ENCODE results near the gene DDX56.
"Not testable (repeated sequence)": the region's sequence is repeated elsewhere in the genome, so short reads cannot be mapped to it uniquely, and the experiment has no call there.

Gene DDX56

DNA sequence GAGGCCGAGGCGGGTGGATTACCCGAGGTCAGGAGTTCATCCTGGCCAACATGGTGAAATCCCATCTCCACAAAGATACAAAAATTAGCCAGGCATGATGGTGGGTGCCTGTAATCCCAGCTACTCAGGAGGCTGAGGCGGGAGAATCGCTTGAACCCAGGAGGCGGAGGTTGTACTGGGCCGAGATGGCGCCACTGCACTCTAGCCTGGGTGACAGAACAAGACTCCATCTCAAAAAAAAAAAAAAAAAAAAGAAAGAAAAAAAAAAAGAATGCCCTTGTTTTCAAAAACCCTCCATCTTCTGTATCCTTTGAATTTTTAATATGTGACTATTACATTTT is 11.1 kb downstream of the DDX56 start:
- not testable (repeated sequence) for DNase-seq; H3K9me3 Mint-ChIP-seq; H3K27me3 Mint-ChIP-seq; H3K4me3 Mint-ChIP-seq; ATAC-seq (replicated peaks)
- H3K4me1 Mint-ChIP-seq = peaks cover 11 to 15% of the 10 kb centered on the region in 2 donors
- H3K36me3 Mint-ChIP-seq = peaks cover 20 to 31% of the 10 kb centered on the region in 2 donors
- peak overlapping the region; percentile 59 for H3K27ac Mint-ChIP-seq

DNA sequence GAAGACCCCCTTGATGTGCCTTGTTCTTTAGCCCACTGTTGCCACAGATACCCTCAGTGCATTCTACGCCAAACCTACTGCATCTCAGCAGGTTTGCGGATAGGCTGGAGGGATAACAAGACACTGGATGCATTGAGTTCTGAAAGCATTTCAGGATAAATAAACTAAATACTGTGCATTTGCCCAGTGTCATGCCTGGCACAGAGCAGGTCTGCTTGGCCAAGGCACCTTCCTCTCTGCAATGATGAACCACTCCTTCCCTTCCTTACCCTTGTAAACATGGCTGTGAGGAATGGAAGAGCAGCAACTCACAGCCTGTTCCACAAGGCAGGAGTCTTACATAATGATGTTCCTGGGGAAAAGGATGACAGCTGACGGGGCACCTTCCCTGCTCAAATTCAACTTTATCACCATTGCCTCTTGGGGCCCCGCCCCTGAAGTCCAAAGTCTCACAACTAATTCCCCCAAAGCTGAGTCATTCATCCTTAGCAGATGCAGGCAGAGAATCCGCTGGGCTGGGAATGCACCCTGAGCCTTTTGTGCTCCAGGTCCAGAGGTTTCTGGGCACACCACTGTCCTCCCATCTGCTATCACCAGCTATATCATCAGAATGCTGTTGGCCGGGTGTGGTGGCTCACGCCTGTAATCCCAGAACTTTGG is 11.6 kb downstream of the DDX56 start:
- ATAC-seq (replicated peaks) = no peak
- no peak overlapping the region for H3K4me3 Mint-ChIP-seq
- H3K9me3 Mint-ChIP-seq = no peaks in the 10 kb centered on the region
- H3K27ac Mint-ChIP-seq = peak overlapping the region; percentile 59
- DNase-seq = no peak
- H3K27me3 Mint-ChIP-seq = no peaks in the 10 kb centered on the region
- H3K4me1 Mint-ChIP-seq = peaks cover 8 to 13% of the 10 kb centered on the region in 2 donors
- peaks cover 16 to 26% of the 10 kb centered on the region in 2 donors for H3K36me3 Mint-ChIP-seq

DNA sequence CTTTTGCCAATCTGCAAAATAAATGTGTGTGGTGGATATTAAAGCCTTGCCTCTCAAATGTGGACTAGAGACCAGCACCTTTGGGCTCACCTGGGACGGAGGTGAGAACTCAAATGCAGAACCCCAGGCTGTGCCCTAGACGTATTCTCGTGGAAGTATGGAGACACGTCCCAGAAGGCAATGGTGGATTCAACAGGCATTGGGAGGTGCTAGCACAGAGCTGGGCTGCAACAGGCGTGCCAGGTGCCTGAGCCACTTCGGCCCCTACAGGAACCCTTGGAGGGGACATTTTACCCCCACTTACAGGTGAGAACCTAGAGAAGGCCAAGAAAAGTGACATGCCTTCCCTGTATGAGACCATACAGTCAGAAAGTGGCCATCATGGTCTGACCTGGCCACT is 12.2 kb downstream of the DDX56 start:
- no peaks in the 10 kb centered on the region for H3K27me3 Mint-ChIP-seq
- peaks cover 14 to 25% of the 10 kb centered on the region in 2 donors for H3K36me3 Mint-ChIP-seq
- no peak for ATAC-seq (replicated peaks)
- H3K4me3 Mint-ChIP-seq = no peak overlapping the region
- no peaks in the 10 kb centered on the region for H3K9me3 Mint-ChIP-seq
- peaks cover 8 to 11% of the 10 kb centered on the region in 2 donors for H3K4me1 Mint-ChIP-seq
- no peak overlapping the region for H3K27ac Mint-ChIP-seq
- DNase-seq = no peak

DNA sequence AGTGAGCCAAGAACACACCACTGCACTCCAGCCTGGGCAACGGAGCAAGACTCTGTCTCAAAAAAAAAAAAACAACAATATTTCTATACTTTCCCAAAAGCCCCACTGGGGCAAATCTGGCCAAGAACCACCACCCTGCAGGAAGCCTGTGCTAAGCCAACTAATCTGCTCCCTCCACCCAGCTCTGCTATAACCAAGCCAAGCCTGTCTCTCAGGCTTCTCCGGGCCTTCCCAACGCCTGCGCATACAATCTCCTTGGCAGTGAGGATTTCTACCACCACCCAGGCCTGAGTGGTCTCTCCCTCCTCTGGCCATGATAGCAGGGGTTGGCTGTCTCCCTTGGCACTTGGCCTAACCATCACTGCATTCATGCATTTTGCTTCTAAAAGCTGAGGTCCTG is 14.2 kb downstream of the DDX56 start:
- Mint-ChIP-seq H3K9me3 (no peaks in the 10 kb centered on the region), H3K27ac (no peak overlapping the region), H3K36me3 (peaks cover 4 to 12% of the 10 kb centered on the region in 2 donors), H3K4me3 (no peak overlapping the region), H3K4me1 (peaks cover 2 to 5% of the 10 kb centered on the region in 2 donors), H3K27me3 (no peaks in the 10 kb centered on the region)
- no peak for ATAC-seq (replicated peaks)
- no peak for DNase-seq

DNA sequence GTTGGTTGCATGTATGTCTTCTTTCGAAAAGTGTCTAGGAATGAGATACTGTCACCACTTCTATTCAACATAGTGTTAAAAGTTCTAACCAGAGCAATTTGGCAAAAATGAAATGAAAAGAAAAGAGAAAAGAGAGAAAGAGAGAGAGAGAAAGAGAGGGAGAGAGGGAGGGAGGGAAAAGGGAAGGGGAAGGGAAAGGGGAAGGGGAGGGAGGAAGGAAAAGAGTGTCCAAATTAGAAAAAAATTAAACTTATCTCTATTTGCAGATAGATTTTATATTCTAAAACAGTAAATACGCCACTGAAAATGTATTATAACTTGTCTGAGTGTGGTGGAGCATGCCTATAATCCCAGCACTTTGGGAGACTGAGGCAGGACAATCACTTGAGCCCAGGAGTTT is 16.2 kb downstream of the DDX56 start:
- DNase-seq = no peak
- Mint-ChIP-seq H3K4me1 (peaks cover 2 to 5% of the 10 kb centered on the region in 2 donors), H3K4me3 (no peak overlapping the region), H3K36me3 (no peaks in the 10 kb centered on the region), H3K27me3 (peaks cover 1 to 7% of the 10 kb centered on the region in 2 donors), H3K27ac (no peak overlapping the region), H3K9me3 (no peaks in the 10 kb centered on the region)
- no peak for ATAC-seq (replicated peaks)

DNA sequence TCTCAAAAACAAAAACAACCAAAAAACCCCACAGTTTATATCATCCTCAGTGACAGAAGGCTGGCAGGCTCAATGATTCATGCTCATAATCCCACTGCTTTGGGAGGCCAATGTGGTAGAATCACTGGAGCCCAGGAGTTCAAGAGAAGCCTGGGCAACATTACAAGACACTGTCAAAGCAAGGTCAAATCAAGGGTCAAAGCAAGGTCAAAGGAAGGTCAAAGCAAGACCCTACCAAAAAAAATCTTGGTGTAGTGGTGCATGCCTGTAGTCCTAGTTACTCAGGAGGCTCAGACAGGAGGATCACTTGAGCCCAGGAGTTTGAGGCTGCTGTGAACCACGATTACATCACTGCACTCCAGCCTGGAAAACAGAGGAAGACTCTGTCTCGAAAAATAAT is 18.4 kb downstream of the DDX56 start:
- H3K9me3 Mint-ChIP-seq = no peaks in the 10 kb centered on the region
- no peak overlapping the region for H3K4me3 Mint-ChIP-seq
- H3K36me3 Mint-ChIP-seq = no peaks in the 10 kb centered on the region
- H3K4me1 Mint-ChIP-seq = peaks cover 2 to 5% of the 10 kb centered on the region in 2 donors
- ATAC-seq (replicated peaks) = no peak
- peaks cover 7 to 17% of the 10 kb centered on the region in 2 donors for H3K27me3 Mint-ChIP-seq
- H3K27ac Mint-ChIP-seq = peak overlapping the region; percentile 6
- DNase-seq = no peak

DNA sequence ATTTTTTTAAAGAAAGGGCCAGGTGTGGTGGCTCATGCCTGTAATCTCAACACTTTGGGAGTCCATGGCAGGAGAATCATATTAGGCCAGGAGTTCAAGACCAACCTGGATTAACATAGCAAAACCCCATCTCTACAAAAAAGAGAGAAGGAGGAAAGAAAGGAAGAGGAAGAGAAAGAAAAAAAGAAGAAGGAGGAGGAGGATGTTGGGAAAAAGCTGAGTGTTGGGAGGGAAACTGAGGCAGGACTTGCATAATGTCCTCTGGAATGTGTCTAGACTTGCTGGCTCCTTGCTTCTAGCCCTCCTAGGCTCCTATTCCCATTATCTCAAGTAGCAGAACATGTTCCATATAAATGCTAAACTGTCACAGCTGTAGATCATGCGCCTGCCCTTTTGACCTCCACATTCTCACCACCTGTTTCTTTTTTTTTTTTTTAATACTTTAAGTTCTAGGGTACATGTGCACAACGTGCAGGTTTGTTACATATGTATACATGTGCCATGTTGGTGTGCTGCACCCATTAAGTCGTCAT is 21.2 kb downstream of the DDX56 start:
- not testable (repeated sequence) for H3K4me1 Mint-ChIP-seq; H3K36me3 Mint-ChIP-seq; DNase-seq; ATAC-seq (replicated peaks); H3K27ac Mint-ChIP-seq; H3K9me3 Mint-ChIP-seq; H3K4me3 Mint-ChIP-seq
- peaks cover 9 to 24% of the 10 kb centered on the region in 2 donors for H3K27me3 Mint-ChIP-seq

DNA sequence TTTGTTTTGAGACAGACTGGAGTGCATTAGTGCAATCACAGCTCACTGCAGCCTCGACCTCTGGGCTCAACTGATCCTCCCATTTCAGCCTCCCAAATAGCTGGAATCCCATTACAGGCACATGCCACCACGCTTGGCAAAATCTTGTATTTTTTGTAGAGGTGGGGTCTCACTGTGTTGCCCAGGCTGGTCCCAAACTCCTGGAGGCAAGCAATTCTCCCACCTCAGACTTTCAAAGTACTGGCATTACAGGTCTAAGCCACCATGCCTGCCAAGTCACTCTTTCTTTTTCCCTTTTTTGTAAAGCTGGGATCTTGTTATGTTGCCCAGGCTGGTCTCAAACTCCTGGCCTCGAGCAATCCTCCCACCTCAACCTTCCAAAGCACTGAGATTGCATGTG is 24.3 kb downstream of the DDX56 start:
- no peaks in the 10 kb centered on the region for H3K36me3 Mint-ChIP-seq
- ATAC-seq (replicated peaks) (no peak), DNase-seq (no peak)
- no peak overlapping the region for H3K27ac Mint-ChIP-seq
- no peak overlapping the region for H3K4me3 Mint-ChIP-seq
- peaks cover 21 to 36% of the 10 kb centered on the region in 2 donors for H3K27me3 Mint-ChIP-seq
- H3K9me3 Mint-ChIP-seq = no peaks in the 10 kb centered on the region
- no peaks in the 10 kb centered on the region for H3K4me1 Mint-ChIP-seq

DNA sequence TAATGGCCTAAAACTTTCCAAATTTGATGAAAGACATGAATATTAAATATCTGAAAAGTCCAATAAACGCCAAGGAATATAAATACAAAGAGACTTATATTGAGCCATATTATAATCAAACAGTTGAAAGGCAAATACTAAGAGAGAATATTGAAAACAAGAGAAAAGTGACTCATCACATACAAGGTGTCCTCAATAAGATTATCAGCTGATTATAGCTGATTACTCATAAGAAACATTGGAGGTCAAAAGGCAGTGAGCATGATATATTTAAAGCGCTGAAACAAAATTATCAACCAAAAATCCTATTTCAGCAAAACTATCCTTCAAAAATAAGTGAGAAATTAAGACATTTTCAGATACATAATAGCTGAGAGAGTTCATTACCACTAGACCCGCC is 24.8 kb downstream of the DDX56 start:
- Mint-ChIP-seq H3K4me3 (no peak overlapping the region), H3K27ac (no peak overlapping the region), H3K27me3 (peaks cover 21 to 36% of the 10 kb centered on the region in 2 donors), H3K36me3 (no peaks in the 10 kb centered on the region), H3K4me1 (no peaks in the 10 kb centered on the region), H3K9me3 (no peaks in the 10 kb centered on the region)
- DNase-seq = no peak
- no peak for ATAC-seq (replicated peaks)

DNA sequence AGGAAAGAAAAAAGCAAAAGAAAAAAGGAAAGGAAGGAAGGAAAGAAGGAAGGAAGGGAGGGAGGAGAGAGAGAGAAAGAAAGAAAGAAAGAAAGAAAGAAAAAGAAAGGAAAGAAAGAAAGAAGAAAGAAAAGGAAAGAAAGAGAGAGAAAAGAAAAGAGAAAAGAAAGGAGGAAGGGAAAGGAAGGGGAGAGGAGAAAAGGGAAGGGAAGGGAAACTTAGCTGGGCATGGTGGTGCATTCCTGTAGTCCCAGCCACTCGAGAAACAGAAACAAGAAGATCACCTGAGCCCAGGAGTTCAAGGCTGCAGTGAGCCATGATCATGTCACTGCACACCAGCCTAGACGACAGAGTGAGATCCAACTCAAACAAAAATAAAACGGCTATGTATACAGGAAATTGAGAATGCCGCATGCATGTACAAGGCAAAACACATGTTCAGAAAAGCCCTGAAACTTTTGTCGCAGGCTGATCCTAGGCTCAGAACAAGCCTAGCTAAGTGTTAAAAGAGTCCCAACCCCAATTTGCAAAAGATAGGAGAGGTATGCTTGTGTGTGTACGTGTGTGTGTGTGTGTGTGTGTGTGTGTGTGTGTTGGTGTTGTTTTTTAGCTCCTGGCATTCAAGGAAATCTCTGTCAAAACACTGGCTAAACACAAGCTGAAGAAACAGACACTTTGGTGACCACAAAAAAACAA is 26.0 kb downstream of the DDX56 start:
- H3K4me3 Mint-ChIP-seq = no peak overlapping the region
- H3K27ac Mint-ChIP-seq = no peak overlapping the region
- peaks cover 24 to 31% of the 10 kb centered on the region in 2 donors for H3K27me3 Mint-ChIP-seq
- DNase-seq (no peak), ATAC-seq (replicated peaks) (no peak)
- H3K36me3 Mint-ChIP-seq = no peaks in the 10 kb centered on the region
- H3K4me1 Mint-ChIP-seq = no peaks in the 10 kb centered on the region
- no peaks in the 10 kb centered on the region for H3K9me3 Mint-ChIP-seq

DNA sequence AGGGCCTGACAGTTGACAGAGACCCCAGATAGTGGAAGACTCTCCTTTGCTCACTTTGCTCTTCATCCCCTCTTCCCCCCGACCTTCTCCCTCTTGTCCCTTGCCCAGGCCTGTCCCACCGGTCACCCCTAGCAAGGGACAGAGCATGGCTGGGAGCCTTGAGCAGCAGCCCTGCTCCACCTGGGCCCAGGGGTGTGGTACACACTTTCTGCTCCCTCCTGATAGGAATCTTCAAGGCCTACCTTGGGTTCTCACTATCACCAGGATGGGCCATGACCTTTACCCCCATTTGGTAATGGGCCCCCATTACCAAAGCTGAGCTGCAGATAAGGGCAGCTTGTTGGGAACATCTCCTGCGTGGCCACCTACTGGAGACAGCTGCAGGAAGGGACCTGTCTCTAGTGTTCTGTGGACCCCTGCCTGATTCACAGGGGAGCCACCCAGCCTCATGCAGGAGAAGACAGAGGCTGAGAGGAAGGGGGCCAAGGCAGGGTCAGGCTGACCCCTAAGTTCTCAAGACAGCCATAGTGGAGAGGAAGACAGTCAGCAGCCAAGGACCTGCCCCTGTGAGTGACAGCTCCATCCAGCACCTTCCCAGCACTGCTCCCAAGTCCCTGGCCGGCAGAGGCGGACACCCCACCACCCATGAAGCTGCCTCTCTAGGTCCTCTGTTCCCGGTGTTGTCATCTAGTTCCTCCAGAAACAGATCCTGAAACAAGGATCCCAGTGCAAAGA is 31.7 kb downstream of the DDX56 start:
- Mint-ChIP-seq H3K36me3 (no peaks in the 10 kb centered on the region), H3K4me1 (no peaks in the 10 kb centered on the region), H3K27me3 (peaks cover 8 to 17% of the 10 kb centered on the region in 2 donors), H3K9me3 (no peaks in the 10 kb centered on the region), H3K27ac (no peak overlapping the region), H3K4me3 (no peak overlapping the region)
- DNase-seq = no peak
- ATAC-seq (replicated peaks) = no peak

DNA sequence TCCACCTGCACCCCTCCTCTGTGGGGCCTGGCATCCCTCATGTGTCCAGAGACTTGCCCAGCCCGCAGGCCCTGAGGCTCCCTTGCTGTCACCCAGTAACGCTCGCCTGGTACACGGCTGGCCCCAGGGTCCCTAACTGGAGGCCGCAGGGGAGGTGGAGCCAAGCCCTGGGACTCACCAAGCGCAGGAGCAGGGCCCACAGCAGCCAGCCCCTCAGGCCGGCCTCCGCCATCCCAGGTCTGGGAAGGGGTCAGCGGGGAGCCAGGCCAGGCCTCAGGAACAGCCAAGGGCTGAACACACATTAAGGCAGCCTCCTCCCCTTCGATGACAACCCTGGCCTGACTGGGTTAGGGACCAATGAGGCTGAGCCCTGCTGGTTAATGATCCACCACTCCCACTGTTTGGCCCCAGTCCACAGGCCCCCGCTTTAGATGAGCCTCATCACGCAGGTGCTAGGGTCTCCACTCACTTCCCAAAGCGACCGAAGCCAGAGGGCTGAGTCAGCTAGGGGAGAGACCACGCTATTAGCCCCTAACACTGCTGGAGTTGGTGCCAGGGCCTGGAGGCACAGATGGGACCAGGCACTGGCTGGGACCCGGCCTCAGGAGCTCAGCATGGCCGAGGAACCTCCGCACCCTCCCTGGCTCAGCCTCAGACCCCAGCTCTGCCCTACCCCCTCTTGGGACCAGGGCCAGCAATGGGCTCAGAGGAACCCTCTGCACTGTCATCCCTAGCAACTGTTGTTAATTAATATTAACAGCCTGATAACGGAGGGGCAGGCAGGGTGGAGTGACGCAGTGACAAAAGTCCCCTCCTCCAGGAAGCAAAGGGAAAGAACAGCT is 32.5 kb downstream of the DDX56 start, which contains the start of gene NPC1L1:
Gene NPC1L1, minus strand, starts transcription at position 303 of the 842 bp plus-strand sequence. Its CDS starts 71 bp downstream, at position 232.
- Mint-ChIP-seq H3K4me1 (no peaks in the 10 kb centered on the region), H3K4me3 (no peak within 1 kb of the TSS), H3K27me3 (peaks cover 0 to 11% of the 10 kb centered on the region in 2 donors), H3K9me3 (no peaks in the 10 kb centered on the region), H3K27ac (no peak within 1 kb of the TSS), H3K36me3 (no peaks in the 10 kb centered on the region)
- DNase-seq = no peak
- no peak for ATAC-seq (replicated peaks)

DNA sequence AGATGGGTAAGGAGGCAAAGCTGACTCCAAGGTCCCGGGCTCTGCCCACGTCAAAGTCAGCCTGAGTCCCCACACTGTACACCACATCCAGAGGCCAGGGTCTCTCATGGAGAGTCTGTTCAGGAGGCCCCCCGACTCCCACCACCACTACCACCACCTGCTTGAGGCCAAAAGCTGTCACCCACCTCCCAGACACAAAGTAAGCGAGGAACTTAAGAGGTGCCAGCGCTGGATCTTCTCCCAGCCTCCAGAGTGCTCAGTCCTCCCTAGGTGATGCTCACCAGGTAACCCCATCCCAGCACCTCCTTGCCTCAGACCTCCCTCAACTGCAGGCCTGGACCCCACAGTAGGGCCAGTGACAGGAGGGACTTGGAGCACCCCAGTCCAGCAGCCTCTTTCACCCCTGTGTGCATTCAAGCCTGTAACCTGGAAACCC is 33.1 kb downstream of the DDX56 start:
- Mint-ChIP-seq H3K9me3 (no peaks in the 10 kb centered on the region), H3K4me3 (no peak overlapping the region), H3K36me3 (no peaks in the 10 kb centered on the region), H3K27me3 (peaks cover 0 to 11% of the 10 kb centered on the region in 2 donors), H3K27ac (no peak overlapping the region), H3K4me1 (no peaks in the 10 kb centered on the region)
- ATAC-seq (replicated peaks) (no peak), DNase-seq (no peak)
